Mesendoderm (in vitro differentiated cells): ENCODE measurements around the gene FRMD3.

Source experiments
- DNase-seq: peaks from one replicate; pipeline ENCODE4 v3.0.0; 2013
- H2AK5ac ChIP-seq: 2 replicates; pipeline ENCODE4 v1.6.1; 2013; ENCODE audit warnings: low read length, inconsistent platforms
- H2BK120ac ChIP-seq: 2 replicates; pipeline ENCODE4 v1.6.1; 2013; ENCODE audit warnings: low read depth, mild to moderate bottlenecking, low read length, moderate library complexity, mixed read lengths
- H2BK15ac ChIP-seq: replicated peaks from 2 replicates; pipeline ENCODE4 v1.6.1; 2013; ENCODE audit warnings: low read depth, mild to moderate bottlenecking, moderate library complexity
- H2BK5ac ChIP-seq: 2 replicates; pipeline ENCODE4 v1.6.1; 2013; ENCODE audit warnings: low read length, inconsistent platforms
- H3K18ac ChIP-seq: 2 replicates; pipeline ENCODE4 v1.6.1; 2013; ENCODE audit warnings: mild to moderate bottlenecking, low read length, mixed read lengths
- H3K23ac ChIP-seq: one replicate; pipeline ENCODE4 v1.6.1; 2013; ENCODE audit warnings: low read length
- H3K27ac ChIP-seq: 2 replicates; pipeline ENCODE4 v1.5.1; 2013; ENCODE audit warnings: low read depth, mild to moderate bottlenecking, inconsistent platforms, low read length, moderate library complexity
- H3K27me3 ChIP-seq: 2 replicates; pipeline ENCODE4 v1.6.1; 2013; ENCODE audit warnings: low read length, control low read depth, mild to moderate bottlenecking, inconsistent platforms; ENCODE audit not compliant: insufficient read depth, poor library complexity
- H3K36me3 ChIP-seq: 2 replicates; pipeline ENCODE4 v1.6.1; 2013; ENCODE audit warnings: low read length, inconsistent platforms; ENCODE audit not compliant: control insufficient read depth, insufficient read depth
- H3K4ac ChIP-seq: one replicate; pipeline ENCODE4 v1.6.1; 2013; ENCODE audit warnings: low read depth, mild to moderate bottlenecking, low read length, moderate library complexity
- H3K4me1 ChIP-seq: 2 replicates; pipeline ENCODE4 v1.6.1; 2013; ENCODE audit warnings: low read depth, low read length, inconsistent platforms; ENCODE audit not compliant: control insufficient read depth
- H3K4me2 ChIP-seq: 2 replicates; pipeline ENCODE4 v1.6.1; 2013; ENCODE audit warnings: low read length
- H3K4me3 ChIP-seq: 2 replicates; pipeline ENCODE4 v1.5.1; 2013; ENCODE audit warnings: mild to moderate bottlenecking, low read length
- H3K56ac ChIP-seq: one replicate; pipeline ENCODE4 v1.6.1; 2013; ENCODE audit warnings: low read length
- H3K79me1 ChIP-seq: 2 replicates; pipeline ENCODE4 v1.6.1; 2013; ENCODE audit warnings: low read length, inconsistent platforms
- H3K79me2 ChIP-seq: 2 replicates; pipeline ENCODE4 v1.6.1; 2013; ENCODE audit warnings: mild to moderate bottlenecking, low read length; ENCODE audit not compliant: control insufficient read depth, insufficient read depth
- H3K9ac ChIP-seq: 2 replicates; pipeline ENCODE4 v1.6.1; 2013; ENCODE audit warnings: low read length, inconsistent platforms
- H4K5ac ChIP-seq: one replicate; pipeline ENCODE4 v1.6.1; 2013; ENCODE audit warnings: low read length
- H4K8ac ChIP-seq: one replicate; pipeline ENCODE4 v1.6.1; 2013; ENCODE audit warnings: low read depth, mild to moderate bottlenecking, control low read depth, low read length, moderate library complexity
- WGBS: extraction: QIAGEN DNeasy Blood & Tissue Kit; methylation state at CpG from one replicate; pipeline ENCODE4 v1.1.7; 2013; ENCODE audit warnings: low lambda C conversion rate, missing lambda C conversion rate; ENCODE audit not compliant: insufficient coverage; ENCODE audit errors: extremely low coverage; 5-methylcytosine and 5-hydroxymethylcytosine counted together

The FRMD3 gene

GRCh38 chr9:83466877-83467276, 71.3 kb downstream of the FRMD3 start:
- no peak overlapping the region for H3K56ac ChIP-seq
- H3K18ac ChIP-seq: no peak overlapping the region
- H3K36me3 ChIP-seq: no peaks in the 10 kb centered on the region
- no peak overlapping the region for H3K27ac ChIP-seq
- H3K4me1 ChIP-seq: no peaks in the 10 kb centered on the region
- H3K4ac ChIP-seq: no peak overlapping the region
- H4K5ac ChIP-seq: no peak overlapping the region
- H2BK5ac ChIP-seq: no peak overlapping the region
- H3K79me1 ChIP-seq: no peaks in the 10 kb centered on the region
- no peak overlapping the region for H2BK15ac ChIP-seq
- H2AK5ac ChIP-seq: no peak overlapping the region
- no peak overlapping the region for H3K4me3 ChIP-seq
- H3K79me2 ChIP-seq: no peaks in the 10 kb centered on the region
- H2BK120ac ChIP-seq: no peak overlapping the region
- no peaks in the 10 kb centered on the region for H3K27me3 ChIP-seq
- no peak overlapping the region for H3K23ac ChIP-seq
- no CpG with 5 or more reads among the region's 2 CpGs for whole genome bisulfite sequencing
- no peak overlapping the region for H3K4me2 ChIP-seq
- no peak for DNase-seq
- no peak overlapping the region for H4K8ac ChIP-seq
- H3K9ac ChIP-seq: no peak overlapping the region

- no peaks in the 10 kb centered on the region for H3K4me1 ChIP-seq
- no peaks in the 10 kb centered on the region for H3K79me1 ChIP-seq
- H3K27me3 ChIP-seq: no peaks in the 10 kb centered on the region
- H4K5ac ChIP-seq: no peak overlapping the region
- no peak overlapping the region for H3K23ac ChIP-seq
- H4K8ac ChIP-seq: no peak overlapping the region
- H3K27ac ChIP-seq: no peak overlapping the region
- H3K4me2 ChIP-seq: no peak overlapping the region
- no peak overlapping the region for H3K4me3 ChIP-seq
- H2BK120ac ChIP-seq: no peak overlapping the region
- WGBS: no CpG with 5 or more reads among the region's 6 CpGs
- H2BK15ac ChIP-seq: no peak overlapping the region
- H3K4ac ChIP-seq: no peak overlapping the region
- H3K56ac ChIP-seq: no peak overlapping the region
- DNase-seq: no peak
- no peaks in the 10 kb centered on the region for H3K36me3 ChIP-seq
- no peaks in the 10 kb centered on the region for H3K79me2 ChIP-seq
- H2BK5ac ChIP-seq: no peak overlapping the region
- no peak overlapping the region for H3K18ac ChIP-seq
- H2AK5ac ChIP-seq: no peak overlapping the region
- no peak overlapping the region for H3K9ac ChIP-seq
These were observed 71.8 kb downstream of the FRMD3 start for GRCh38 chr9:83466351-83466750.

GRCh38 chr9:83459830-83460229, 78.4 kb downstream of the FRMD3 start:
- Histone ChIP-seq H4K8ac (no peak overlapping the region), H3K23ac (no peak overlapping the region), H4K5ac (no peak overlapping the region), H3K56ac (no peak overlapping the region), H3K27ac (no peak overlapping the region), H2BK5ac (no peak overlapping the region), H3K36me3 (no peaks in the 10 kb centered on the region), H3K79me1 (no peaks in the 10 kb centered on the region), H2AK5ac (no peak overlapping the region), H3K79me2 (no peaks in the 10 kb centered on the region), H3K4ac (no peak overlapping the region), H3K9ac (no peak overlapping the region), H3K18ac (no peak overlapping the region), H2BK15ac (no peak overlapping the region), H2BK120ac (no peak overlapping the region), H3K4me2 (no peak overlapping the region), H3K27me3 (no peaks in the 10 kb centered on the region), H3K4me3 (no peak overlapping the region), H3K4me1 (no peaks in the 10 kb centered on the region)
- no CpG with 5 or more reads among the region's 4 CpGs for WGBS
- DNase-seq: no peak

- Histone ChIP-seq H3K18ac (no peak overlapping the region), H4K5ac (no peak overlapping the region), H3K4me1 (no peaks in the 10 kb centered on the region), H3K4me3 (no peak overlapping the region), H3K79me1 (no peaks in the 10 kb centered on the region), H2AK5ac (no peak overlapping the region), H4K8ac (no peak overlapping the region), H3K36me3 (no peaks in the 10 kb centered on the region), H2BK15ac (no peak overlapping the region), H2BK120ac (no peak overlapping the region), H3K27me3 (no peaks in the 10 kb centered on the region), H3K4ac (no peak overlapping the region), H3K4me2 (no peak overlapping the region), H3K9ac (no peak overlapping the region), H2BK5ac (no peak overlapping the region), H3K27ac (no peak overlapping the region), H3K56ac (no peak overlapping the region), H3K79me2 (no peaks in the 10 kb centered on the region), H3K23ac (no peak overlapping the region)
- WGBS: no CpG with 5 or more reads among the region's 2 CpGs
- no peak for DNase-seq
These were observed 79.7 kb downstream of the FRMD3 start for GRCh38 chr9:83458530-83458929.

GRCh38 chr9:83457005-83457404, 81.2 kb downstream of the FRMD3 start:
- no peaks in the 10 kb centered on the region for H3K27me3 ChIP-seq
- no peak overlapping the region for H3K23ac ChIP-seq
- H2BK15ac ChIP-seq: no peak overlapping the region
- no peak overlapping the region for H4K8ac ChIP-seq
- no peak overlapping the region for H2BK120ac ChIP-seq
- H2BK5ac ChIP-seq: no peak overlapping the region
- DNase-seq: no peak
- H3K36me3 ChIP-seq: no peaks in the 10 kb centered on the region
- no peak overlapping the region for H2AK5ac ChIP-seq
- H3K4ac ChIP-seq: no peak overlapping the region
- no peaks in the 10 kb centered on the region for H3K79me1 ChIP-seq
- no peak overlapping the region for H3K4me3 ChIP-seq
- no peak overlapping the region for H4K5ac ChIP-seq
- no peak overlapping the region for H3K56ac ChIP-seq
- no peak overlapping the region for H3K27ac ChIP-seq
- H3K79me2 ChIP-seq: no peaks in the 10 kb centered on the region
- no peak overlapping the region for H3K18ac ChIP-seq
- WGBS: no CpG with 5 or more reads among the region's 3 CpGs
- H3K4me2 ChIP-seq: no peak overlapping the region
- no peak overlapping the region for H3K9ac ChIP-seq
- no peaks in the 10 kb centered on the region for H3K4me1 ChIP-seq

GRCh38 chr9:83456226-83456625, 82.0 kb downstream of the FRMD3 start:
- WGBS: no CpG with 5 or more reads among the region's 2 CpGs
- H4K5ac ChIP-seq: no peak overlapping the region
- H3K4me3 ChIP-seq: no peak overlapping the region

More at GRCh38 chr9:83456226-83456625, 82.0 kb downstream of the FRMD3 start:
- Histone ChIP-seq H3K4ac (no peak overlapping the region), H3K18ac (no peak overlapping the region), H4K8ac (no peak overlapping the region), H2BK120ac (no peak overlapping the region), H2AK5ac (no peak overlapping the region), H3K36me3 (no peaks in the 10 kb centered on the region), H3K9ac (no peak overlapping the region), H3K23ac (no peak overlapping the region), H2BK5ac (no peak overlapping the region), H3K27me3 (no peaks in the 10 kb centered on the region), H3K79me2 (no peaks in the 10 kb centered on the region), H3K79me1 (no peaks in the 10 kb centered on the region), H3K27ac (no peak overlapping the region), H3K4me2 (no peak overlapping the region), H3K4me1 (no peaks in the 10 kb centered on the region), H2BK15ac (no peak overlapping the region), H3K56ac (no peak overlapping the region)
- no peak for DNase-seq
